NCI-H1417 treated with DMSO at 0.1 percent for 48 hours (cell line): ENCODE results near the gene RTBDN.

ENCODE experiments used
- DNase-seq: peaks from one replicate; lab custom pipeline; 2025; lab: John Stamatoyannopoulos, UW

RTBDN gene

DNA sequence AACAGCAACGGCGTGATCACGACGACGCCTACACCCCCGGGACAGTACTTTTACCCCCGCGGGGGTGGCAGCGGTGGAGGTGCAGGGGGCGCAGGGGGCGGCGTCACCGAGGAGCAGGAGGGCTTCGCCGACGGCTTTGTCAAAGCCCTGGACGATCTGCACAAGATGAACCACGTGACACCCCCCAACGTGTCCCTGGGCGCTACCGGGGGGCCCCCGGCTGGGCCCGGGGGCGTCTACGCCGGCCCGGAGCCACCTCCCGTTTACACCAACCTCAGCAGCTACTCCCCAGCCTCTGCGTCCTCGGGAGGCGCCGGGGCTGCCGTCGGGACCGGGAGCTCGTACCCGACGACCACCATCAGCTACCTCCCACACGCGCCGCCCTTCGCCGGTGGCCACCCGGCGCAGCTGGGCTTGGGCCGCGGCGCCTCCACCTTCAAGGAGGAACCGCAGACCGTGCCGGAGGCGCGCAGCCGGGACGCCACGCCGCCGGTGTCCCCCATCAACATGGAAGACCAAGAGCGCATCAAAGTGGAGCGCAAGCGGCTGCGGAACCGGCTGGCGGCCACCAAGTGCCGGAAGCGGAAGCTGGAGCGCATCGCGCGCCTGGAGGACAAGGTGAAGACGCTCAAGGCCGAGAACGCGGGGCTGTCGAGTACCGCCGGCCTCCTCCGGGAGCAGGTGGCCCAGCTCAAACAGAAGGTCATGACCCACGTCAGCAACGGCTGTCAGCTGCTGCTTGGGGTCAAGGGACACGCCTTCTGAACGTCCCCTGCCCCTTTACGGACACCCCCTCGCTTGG is 42.1 kb downstream of the RTBDN start:
- DNase-seq: no peak

DNA sequence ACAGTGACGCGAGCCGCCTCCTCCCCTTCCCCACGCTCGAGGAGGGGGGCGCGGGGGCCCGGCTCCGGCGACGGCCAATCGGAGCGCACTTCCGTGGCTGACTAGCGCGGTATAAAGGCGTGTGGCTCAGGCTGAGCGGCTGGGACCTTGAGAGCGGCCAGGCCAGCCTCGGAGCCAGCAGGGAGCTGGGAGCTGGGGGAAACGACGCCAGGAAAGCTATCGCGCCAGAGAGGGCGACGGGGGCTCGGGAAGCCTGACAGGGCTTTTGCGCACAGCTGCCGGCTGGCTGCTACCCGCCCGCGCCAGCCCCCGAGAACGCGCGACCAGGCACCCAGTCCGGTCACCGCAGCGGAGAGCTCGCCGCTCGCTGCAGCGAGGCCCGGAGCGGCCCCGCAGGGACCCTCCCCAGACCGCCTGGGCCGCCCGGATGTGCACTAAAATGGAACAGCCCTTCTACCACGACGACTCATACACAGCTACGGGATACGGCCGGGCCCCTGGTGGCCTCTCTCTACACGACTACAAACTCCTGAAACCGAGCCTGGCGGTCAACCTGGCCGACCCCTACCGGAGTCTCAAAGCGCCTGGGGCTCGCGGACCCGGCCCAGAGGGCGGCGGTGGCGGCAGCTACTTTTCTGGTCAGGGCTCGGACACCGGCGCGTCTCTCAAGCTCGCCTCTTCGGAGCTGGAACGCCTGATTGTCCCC is 42.9 kb downstream of the RTBDN start, which contains the start of gene JUNB:
TSS of gene JUNB (plus strand) at position 142 of the 706 bp plus-strand sequence. CDS start at position 428, 286 bp downstream.
- peak; percentile 73 for DNase-seq

DNA sequence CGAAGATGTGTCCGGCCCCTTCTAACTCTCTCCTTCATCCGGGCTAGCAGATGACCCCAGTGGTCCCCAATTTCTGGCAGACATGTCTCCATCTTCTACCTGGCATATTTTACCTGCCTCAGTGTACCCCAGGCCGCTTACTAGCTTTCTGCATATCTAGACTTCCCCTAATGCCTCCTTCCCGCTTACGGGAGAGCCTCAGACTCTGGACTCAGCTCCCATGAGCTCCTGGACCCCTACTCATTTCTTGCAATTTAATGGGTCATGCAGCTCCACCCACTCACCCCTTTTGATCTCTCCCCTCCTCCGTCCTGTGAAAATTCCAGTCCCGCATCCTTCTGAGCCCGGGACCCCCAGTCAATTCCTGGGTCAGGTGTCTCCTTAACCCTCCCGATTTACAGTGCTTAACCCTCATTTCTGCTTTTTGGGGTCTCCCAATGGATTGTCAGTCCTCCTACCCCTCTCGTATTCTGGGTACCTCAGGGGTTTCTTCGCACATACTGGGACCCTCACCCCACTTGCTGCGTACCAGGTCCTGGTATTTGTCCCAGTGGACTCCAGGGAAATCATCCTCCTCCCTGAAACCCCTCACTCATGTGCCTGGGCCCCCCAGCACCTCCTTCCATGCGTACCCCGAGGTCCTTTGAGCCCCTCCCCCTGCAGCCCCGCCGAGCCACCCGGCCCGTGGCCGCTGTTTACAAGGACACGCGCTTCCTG is 43.6 kb downstream of the RTBDN start:
- no peak for DNase-seq

DNA sequence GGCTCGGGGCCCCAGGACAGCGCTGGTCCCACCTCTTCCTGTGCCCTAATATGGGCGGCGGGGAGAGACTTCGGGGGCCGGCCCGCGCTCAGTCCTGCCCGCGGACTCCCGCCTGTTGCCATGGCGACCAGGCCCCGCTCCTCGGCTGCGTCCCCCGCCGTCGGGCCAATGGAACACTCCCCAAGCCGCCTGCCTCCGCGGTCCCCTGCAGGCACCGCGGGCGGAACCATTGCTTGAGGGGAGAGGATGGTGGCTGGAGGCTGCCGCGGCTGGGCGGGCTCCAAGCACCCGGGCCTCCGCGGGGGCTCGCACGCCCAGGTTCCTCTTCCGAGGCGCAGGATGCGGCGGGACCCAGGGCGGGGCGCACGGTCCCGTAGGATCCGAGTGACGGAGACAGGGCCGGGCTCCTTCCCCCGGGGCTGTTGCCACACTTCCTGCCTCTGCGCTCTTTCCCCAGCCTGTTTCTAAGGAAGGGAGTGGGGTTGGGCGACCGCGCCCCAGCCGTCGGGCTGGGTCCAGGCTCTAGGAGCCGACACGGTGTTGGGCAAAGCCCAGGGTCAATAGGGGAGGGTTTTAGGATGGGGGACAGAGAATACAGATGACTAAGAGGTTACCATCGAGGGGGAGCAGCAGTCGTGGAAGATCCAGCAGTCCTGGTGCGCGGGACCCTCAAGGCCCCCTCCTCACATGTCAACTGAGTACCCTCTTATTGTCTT is 44.3 kb downstream of the RTBDN start:
- DNase-seq: peak; percentile 63

DNA sequence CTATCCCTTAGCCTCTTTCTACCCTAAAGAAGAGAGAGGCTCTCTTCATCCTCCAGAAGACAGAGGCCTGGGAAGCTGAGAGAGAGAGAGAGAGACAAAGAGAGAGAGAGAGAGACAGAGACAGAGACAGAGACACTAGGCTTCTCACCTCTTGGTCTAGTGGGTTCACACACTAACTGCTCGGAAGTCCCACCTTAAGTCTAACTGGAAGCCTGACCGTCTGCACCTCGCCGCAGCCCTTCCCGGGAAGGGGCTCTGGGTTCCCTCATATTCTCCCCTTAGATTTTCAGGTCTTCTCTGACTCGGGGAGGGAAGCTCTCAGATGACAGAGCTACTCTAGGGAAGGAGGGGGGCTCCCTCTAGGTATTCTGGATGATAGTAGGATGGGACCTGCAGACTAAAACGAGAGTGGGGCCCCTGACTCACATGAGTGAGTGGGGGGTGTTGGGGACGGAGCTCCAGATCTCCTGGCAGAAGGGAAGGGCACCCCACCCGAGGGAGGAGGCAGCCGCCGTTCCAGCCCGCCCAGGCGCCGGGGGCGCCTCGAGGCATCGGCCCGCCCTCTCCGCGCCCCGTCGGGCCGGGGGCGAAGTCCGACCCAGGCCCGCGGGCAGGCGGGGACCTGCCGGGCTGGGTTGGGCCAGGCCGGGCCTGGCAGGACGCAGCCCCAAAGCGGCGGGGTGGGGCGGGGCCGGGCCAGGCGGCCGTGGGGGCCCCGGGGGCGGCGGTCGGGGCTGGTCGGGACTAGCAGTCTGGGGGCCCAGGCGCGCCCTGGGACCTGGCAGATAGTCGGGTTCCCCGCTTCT is 45.1 kb downstream of the RTBDN start:
- DNase-seq: no peak

DNA sequence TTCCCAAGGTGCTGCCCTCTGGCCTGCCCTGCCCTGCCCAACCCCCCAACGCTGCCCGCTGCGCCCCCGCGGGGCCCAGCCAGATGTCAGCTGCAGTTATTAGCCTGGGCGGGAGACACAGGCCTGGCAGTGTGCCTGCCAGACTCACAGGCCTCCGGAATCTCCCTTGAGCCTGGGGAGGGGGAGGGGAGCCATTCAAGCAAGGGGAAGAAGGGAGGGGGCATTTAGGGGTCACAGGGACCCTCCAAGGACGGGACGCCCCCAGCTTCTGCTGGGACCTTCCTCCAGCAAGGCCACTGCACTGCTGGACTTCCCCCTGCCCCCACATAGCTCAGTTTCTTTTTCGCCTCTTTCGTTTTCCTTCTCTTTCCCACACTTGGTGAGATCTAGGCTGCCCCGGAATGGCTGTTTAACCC is 45.7 kb downstream of the RTBDN start:
- peak; percentile 35 for DNase-seq

DNA sequence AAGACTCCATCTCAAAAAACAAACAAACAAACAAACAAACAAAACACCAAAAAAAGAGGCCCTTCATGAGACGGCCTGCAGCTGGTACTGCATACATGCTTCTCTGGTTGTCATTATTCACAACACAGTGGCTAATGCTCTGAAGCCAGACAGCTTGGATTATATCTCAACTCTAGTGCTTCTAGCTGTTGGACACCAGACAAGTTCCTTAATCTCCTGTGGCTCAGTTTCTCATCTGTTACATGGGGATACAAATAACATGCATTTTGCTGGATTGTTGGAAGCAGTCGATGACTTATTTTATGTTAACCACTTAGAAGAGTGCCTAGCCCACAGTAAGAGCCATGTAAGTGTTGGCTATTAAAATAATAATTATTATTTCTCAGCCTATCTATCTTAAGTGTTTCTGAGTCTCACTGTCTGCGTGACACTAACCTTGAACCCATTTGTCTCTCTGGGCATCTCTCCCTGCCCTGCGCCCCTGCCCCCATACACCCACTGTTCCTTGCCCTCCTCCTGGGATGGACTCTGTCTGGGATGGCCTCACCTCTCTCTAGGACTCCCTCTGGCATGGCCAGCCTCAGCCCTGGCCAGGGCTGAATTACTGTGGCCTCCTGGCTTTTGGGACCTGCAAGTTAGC is 46.2 kb downstream of the RTBDN start:
- no peak for DNase-seq

DNA sequence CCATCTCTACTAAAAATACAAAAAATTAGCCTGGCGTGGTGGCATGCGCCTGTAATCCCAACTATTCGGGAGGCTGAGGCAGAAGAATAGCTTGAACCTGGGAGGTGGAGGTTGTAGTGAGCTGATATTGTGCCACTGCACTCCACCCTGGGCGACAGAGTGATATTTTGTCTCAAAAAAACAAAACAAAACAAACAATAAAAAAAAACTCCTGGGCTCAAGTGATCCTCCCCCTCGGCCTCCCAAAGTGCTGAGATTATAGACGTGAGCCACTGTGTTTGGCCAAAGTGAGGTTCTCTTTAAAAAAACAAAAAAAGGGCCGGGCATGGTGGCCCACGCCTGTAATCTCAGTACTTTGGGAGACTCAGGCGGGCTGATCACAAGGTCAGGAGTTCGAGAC is 46.9 kb downstream of the RTBDN start:
- no peak for DNase-seq

DNA sequence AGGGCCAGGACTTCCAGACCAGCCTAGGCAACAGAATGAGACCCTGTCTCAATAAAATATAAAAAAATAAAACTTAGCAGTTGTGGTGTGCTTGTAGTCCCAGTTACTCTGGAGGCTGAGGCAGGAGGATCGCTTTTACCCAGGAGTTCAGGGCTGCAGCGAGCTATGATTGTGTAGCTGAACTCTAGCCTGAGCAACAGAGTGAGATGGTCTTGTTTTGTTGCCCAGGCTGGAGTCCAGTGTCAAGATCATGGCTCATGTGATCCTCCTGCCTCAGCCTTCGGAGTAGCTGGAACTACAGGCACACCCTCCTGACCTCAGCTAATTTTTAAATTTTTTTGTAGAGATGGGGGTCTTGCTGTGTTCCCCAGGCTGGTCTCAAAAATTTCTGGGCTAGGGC is 47.4 kb downstream of the RTBDN start:
- no peak for DNase-seq

DNA sequence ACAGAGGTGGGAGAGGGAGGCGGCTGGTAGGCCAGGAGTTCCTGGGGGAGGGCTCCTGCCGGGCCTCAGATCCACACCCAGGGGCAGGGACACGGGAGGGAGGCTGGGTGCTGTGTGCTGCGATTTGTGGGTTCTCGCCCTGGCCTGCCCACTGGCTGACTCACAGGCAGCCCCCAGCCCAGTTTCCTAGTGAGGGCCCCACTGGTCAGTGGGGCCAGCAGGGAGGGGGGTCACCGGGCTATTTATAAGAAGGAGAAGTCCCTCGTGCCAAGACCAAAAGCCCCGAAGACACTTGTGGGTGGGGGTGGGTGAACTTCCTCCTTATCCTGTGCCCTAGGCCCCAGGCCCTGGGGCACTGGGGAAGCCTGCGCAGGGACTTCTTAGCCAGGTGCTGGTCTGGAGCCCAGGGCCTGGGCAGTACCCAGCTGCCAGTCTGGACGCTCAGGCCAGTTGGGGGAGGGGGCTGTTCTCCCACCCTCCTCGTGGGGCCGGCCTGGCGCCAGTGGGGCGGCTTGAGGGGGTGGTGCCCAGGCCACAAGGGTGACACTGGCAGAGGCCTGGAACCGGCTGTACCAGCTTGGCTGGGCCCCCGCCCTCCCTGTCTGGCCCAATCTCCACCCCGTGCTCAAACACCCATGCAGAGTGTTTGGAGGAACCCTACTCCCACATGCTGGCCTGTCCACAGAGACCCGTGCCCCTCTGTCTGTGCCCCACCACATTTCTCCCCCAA is 48.1 kb downstream of the RTBDN start:
- no peak for DNase-seq

DNA sequence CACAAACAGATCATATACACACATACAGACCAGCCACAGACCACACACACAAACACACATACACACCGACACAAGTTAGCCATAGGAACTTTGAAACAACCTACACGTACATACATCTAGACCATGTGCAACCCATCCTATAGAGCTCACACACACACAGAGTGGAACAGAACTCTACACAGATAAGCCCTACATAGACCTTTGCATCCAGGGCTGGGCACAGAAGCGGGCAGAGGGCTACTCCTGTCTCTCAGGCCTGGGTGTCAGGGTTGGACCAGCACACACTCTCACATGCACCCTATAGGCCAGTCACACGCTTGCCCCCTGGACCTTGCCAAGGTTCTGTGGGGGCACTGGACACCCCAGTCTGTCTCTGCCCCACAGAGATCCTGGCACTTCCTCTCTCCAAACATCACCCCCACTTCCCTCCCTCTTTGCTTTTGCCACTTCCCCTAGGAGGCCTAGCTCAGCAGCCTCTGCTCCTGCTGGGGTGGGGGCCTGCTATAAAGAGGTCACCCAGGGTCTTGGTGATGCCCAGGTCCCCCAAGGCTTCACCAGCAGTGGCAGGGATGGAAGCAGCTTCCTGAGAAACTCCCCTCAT is 48.8 kb downstream of the RTBDN start:
- DNase-seq: no peak

DNA sequence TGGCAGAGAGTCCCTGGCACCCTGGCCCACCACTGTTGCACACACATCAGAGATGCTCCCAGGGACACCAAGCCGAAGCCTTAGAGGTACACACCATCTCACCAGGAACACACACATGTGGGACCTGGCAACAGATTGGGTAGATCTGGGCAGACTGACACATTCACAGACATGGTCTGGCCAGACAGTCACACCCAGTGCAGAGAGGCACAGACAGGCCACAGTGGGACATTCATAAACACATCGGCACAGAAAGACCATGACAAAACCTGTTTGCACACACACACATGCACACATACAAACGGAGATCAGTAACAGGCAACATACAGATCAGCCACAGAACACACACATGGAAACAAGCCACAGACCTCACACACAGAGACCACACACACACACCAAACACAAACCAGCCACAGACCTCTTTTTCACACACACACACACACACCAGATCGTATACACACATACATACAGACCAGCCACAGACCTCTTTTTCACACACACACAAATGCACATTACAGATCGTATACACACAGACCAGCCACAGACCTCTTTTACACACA is 49.4 kb downstream of the RTBDN start:
- no peak for DNase-seq

DNA sequence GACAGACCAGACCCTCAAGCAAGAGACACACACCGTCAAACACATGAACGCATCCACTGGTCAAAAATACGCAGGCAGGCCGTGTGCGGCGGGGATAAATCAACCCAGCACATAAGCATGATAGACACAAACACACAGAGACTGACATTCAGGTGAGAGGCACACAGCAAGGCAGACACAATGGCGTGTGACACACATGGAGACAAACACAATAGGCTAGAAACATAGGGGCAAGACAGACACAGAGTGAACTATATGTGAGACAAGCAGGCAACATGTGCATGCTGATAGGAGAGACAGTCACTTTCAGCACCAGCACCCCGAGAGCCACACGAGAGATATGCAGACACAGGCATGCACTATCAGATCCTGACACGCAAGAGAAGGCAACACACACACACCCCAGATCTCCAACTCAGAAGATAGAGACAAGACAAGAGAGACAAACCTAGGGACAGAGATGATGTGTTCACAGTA is 49.9 kb downstream of the RTBDN start:
- no peak for DNase-seq

DNA sequence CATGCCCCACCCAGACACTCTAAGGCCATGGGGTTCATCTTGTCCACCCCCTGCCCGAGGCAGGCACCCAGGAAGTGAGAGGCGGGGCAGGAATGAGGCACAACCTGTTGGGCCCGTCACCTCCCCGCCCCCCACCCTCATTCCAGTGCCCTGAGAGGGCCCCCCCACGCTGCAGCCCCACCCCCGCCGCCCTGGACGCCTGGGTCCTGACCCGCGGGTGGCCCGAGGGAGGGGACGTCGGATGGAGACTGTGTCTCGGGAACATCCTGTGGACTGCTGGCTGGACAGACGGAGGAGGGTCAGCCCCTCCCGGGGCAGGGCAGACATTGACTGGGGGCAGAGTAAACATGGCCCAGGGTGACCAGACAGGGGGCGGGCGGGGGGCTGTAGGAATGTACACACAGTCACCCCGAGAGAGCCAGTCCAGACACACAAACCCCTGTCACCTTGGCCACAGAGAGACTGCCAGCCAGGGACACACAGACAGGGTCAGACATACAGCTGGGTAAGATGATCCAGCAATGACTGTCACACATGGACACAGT is 50.5 kb downstream of the RTBDN start:
- no peak for DNase-seq

DNA sequence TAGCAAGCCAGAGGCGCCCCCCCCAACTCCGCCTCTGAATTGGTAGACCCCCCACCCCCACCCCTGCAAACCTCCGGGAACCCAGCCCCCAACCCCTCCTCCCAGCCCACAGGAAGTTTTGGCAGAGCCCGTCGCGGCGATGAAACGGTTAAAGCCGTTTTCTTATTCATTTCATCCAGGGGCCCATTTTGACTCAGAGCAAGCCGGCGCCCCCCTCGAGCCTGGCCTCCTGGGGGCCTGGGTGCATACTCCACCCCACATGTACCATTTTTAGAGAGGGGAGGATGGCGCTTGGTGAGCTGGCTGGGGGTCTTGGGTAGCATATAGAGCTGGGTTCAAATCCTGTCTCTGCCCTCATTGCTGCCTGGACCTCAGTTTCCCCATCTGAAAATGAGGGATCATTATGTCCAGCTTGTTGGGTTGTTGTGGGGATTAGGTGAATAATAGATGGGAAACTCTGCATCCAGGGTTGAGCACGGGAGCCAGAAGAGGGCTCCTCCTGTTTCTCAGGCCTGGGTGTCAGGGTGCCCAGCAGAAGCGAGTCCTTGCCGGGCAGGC is 51.0 kb downstream of the RTBDN start:
- DNase-seq: no peak

DNA sequence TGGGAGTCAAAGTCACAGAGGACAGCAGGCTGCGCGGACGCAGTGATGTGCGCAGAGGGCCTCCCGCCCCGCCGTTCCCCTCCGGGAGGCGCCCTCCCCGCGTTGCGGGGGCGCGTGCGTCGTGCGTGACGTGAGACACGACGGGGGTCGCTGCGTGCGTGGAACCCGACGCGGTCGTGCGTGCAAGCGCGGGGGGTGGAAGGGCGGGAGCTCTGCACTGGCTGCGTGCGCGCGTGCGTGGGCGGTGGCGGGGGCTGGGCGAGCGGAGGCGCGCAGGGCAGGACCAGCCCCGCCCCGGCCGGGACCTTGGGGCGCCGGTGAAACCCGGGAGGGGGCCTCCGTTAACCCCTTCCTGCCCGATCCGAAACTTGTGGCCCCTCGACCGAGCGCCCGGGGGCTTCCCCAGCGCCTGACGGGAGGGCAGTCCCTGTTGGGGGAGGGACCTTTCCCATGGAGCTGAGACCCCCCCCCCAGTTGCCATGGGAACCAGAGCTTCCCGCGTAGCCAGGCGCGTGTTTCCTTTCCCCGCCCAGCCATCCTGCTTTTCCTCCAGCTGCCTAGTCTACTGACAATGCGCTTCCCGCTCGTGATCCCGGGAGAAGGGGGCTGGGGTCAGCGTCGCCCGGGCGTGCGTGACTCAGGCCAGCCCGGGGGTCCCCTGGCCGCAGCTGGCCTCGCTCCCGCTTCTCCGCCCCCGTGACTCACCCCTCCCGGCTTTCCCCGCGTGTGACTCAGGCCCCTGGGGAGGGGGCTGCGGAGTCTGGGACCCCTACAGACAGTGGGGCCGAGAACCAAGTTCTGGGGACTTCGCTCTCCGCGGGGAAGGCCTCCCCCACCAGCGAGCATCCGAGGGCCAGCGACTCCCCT is 51.7 kb downstream of the RTBDN start:
- peak; percentile 54 for DNase-seq

DNA sequence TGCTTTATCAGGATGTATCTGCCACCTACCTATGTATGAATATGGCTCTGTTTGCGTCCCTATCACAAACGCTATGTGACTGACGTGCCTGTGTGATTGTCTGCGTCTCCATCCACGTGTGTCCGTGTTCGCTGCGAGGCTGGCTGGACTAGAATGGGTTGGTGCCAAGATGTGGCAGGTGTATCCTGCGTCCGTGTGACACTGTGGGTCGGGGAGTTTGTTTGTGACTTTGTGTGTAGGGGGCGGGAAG is 52.3 kb downstream of the RTBDN start:
- DNase-seq: no peak
